ENCODE data around the gene ZYG11B. TPM values are rescaled to one million over a fixed set of nuclear protein-coding genes. Genes with fewer than 3 reads are reported as not detected.
"Not testable (repeated sequence)": the region's sequence is repeated elsewhere in the genome, so short reads cannot be mapped to it uniquely, and the experiment has no call there.

The ZYG11B gene
- total and polyA plus RNA-seq, 4 donors, result 38.9 to 115 (median 48.0) TPM

DNA sequence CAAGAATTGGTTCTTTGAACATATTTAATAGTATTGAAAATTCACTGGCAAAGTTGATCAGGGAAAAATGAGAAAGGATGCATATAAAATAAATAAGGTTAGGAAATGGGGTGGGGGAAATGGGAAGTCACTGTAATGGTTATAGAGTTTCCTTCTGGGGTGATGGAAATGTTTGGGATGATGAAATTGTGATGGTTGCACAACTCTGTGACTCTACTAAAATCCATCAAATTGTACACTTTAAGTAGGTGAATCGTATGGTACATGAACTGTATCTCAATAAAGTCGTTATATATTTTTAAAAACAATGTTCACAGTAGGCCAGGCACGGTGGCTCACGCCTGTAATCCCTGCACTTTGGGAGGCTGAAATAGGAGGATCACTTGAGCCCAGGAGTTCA lies 59.9 kb downstream of the ZYG11B start:
- no peak overlapping the region for H3K27ac ChIP-seq (ENCODE audit: low read depth, low read length)
- H3K36me3 ChIP-seq (ENCODE audit: control insufficient read depth, insufficient read depth, low read length), result peaks cover 26% of the 10 kb centered on the region
- no peaks in the 10 kb centered on the region for H3K27me3 ChIP-seq (ENCODE audit: control insufficient read depth, insufficient read depth, low read length)
- WGBS (ENCODE audit: insufficient coverage), result 92% methylated on average over 2 of the region's 4 CpGs
- no peaks in the 10 kb centered on the region for H3K4me1 ChIP-seq (ENCODE audit: control insufficient read depth, insufficient read depth, low read length)
- no peak overlapping the region for H3K4me3 ChIP-seq (ENCODE audit: low read depth, low read length)
- no peak for DNase-seq (ENCODE audit: low read depth in 4 of 6, low spot score in 6 of 6)
- H3K9me3 ChIP-seq (ENCODE audit: control insufficient read depth, insufficient read depth, low read length), result no peaks in the 10 kb centered on the region

DNA sequence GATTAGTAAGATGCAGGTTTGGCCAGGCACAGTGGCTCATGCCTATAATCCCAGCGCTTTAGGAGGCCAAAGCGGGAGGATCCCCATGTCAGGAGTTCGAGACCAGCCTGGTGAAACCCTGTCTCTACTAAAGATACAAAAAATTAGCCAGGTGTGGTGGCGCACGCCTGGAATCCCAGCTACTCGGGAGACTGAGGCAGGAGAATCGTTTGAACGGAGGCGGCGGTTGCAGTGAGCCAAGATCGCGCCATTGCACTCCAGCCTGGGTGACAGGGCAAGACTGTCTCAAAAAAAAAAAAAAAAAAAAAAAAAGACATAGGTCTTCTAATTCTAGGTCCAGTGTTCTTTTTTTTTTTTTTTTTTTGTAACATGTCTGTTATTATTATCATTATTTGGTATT lies 64.2 kb downstream of the ZYG11B start:
- not testable (repeated sequence) for DNase-seq (ENCODE audit: low read depth in 4 of 6, low spot score in 6 of 6)

DNA sequence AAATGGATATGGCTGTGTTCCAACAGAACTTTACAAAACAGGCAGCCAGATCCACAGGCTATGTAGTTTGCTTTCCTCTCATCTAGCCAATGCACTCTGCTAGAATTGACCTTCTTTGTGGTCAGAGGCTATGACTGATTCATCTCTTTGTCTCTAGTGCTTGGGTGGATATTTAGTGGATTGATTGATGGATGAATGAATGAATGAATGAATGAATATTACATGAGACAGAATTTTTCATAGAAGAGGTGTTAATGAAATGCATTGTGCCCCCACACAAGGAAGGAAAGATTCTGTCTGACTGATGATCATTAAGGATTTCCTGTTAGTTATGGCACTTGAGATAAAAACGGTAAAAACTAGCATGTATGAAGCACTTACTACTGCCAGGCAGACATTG lies 65.8 kb downstream of the ZYG11B start:
- no CpG with 5 or more reads among the region's 1 CpG for WGBS (ENCODE audit: insufficient coverage)
- no peak overlapping the region for H3K4me3 ChIP-seq (ENCODE audit: low read depth, low read length)
- DNase-seq (ENCODE audit: low read depth in 4 of 6, low spot score in 6 of 6), result no peak
- no peaks in the 10 kb centered on the region for H3K9me3 ChIP-seq (ENCODE audit: control insufficient read depth, insufficient read depth, low read length)
- H3K36me3 ChIP-seq (ENCODE audit: control insufficient read depth, insufficient read depth, low read length), result peaks cover 8% of the 10 kb centered on the region
- H3K27ac ChIP-seq (ENCODE audit: low read depth, low read length), result no peak overlapping the region
- no peaks in the 10 kb centered on the region for H3K27me3 ChIP-seq (ENCODE audit: control insufficient read depth, insufficient read depth, low read length)
- no peaks in the 10 kb centered on the region for H3K4me1 ChIP-seq (ENCODE audit: control insufficient read depth, insufficient read depth, low read length)

More for the DNA sequence above, 64.2 kb downstream of the ZYG11B start:
- H3K27me3 ChIP-seq (ENCODE audit: control insufficient read depth, insufficient read depth, low read length); H3K4me3 ChIP-seq (ENCODE audit: low read depth, low read length); H3K4me1 ChIP-seq (ENCODE audit: control insufficient read depth, insufficient read depth, low read length); H3K27ac ChIP-seq (ENCODE audit: low read depth, low read length); H3K9me3 ChIP-seq (ENCODE audit: control insufficient read depth, insufficient read depth, low read length): not testable (repeated sequence)
- H3K36me3 ChIP-seq (ENCODE audit: control insufficient read depth, insufficient read depth, low read length), result peaks cover 17% of the 10 kb centered on the region
- WGBS (ENCODE audit: insufficient coverage), result 93% methylated on average over 2 of the region's 12 CpGs

DNA sequence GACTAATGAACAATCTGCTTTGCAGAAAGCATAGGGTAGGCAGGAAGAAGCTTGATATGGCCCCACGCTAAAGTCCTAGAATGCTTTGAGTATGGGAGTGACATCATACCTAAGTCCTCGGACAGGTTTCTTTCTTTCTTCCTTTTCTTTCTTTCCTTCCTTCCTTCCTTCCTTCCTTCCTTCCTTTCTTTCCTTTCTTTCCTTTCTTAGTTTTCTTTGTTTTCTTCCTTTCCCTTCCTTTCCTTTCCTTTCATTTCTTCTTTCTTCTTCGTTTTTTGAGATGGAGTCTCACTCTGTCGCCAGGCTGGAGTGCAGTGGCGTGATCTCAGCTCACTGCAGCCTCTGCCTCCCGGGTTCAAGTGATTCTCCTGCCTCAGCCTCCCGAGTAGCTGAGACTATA lies 67.5 kb downstream of the ZYG11B start:
- not testable (repeated sequence) for H3K27me3 ChIP-seq (ENCODE audit: control insufficient read depth, insufficient read depth, low read length); DNase-seq (ENCODE audit: low read depth in 4 of 6, low spot score in 6 of 6); H3K9me3 ChIP-seq (ENCODE audit: control insufficient read depth, insufficient read depth, low read length); H3K27ac ChIP-seq (ENCODE audit: low read depth, low read length); H3K4me3 ChIP-seq (ENCODE audit: low read depth, low read length); H3K4me1 ChIP-seq (ENCODE audit: control insufficient read depth, insufficient read depth, low read length)
- 100% methylated on average over 1 of the region's 7 CpGs for WGBS (ENCODE audit: insufficient coverage)
- H3K36me3 ChIP-seq (ENCODE audit: control insufficient read depth, insufficient read depth, low read length), result peaks cover 18% of the 10 kb centered on the region

DNA sequence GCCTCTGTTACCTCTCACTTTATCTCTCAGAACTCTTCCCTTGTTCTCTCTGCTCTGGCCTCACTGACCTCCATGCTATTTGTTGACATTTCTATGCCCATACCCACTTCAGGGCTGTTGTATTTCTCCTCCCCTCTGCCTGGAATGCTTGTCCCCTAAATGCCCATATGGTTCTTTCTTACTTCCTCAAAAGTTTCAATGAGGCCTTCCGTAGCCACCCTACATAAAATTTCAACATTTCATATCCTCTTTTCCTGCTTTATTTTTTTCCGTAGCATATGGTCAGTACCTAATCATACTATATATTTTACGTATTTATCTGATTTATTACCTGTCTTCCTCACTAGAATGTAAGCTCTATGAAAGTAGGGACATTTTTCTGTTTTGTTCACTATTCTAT lies 69.2 kb downstream of the ZYG11B start:
- Histone ChIP-seq H3K9me3 (ENCODE audit: control insufficient read depth, insufficient read depth, low read length) (no peaks in the 10 kb centered on the region), H3K4me1 (ENCODE audit: control insufficient read depth, insufficient read depth, low read length) (no peaks in the 10 kb centered on the region), H3K27me3 (ENCODE audit: control insufficient read depth, insufficient read depth, low read length) (no peaks in the 10 kb centered on the region), H3K36me3 (ENCODE audit: control insufficient read depth, insufficient read depth, low read length) (peaks cover 21% of the 10 kb centered on the region), H3K4me3 (ENCODE audit: low read depth, low read length) (no peak overlapping the region), H3K27ac (ENCODE audit: low read depth, low read length) (no peak overlapping the region)
- no peak for DNase-seq (ENCODE audit: low read depth in 4 of 6, low spot score in 6 of 6)
- no CpG with 5 or more reads among the region's 3 CpGs for WGBS (ENCODE audit: insufficient coverage)

DNA sequence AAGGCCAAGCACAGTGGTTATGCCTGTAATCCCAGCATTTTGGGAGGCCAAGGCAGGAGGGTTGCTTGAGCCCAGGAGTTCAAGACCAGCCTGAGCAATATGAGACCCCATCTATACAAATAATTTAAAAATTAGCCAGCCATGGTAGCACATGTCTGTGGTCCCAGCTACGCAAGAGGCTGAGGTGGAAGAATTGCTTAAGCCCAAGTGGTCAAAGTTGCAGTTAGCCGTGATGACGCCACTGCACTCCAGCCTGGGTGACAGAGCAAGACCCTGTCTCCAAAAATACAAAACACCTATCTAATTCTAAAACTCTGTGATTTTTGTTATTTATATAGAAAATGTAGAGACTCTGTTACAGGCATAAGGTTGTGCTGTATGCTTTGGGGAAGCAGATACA lies 72.1 kb downstream of the ZYG11B start:
- H3K4me3 ChIP-seq (ENCODE audit: low read depth, low read length), result no peak overlapping the region
- 100% methylated on average over 1 of the region's 3 CpGs for WGBS (ENCODE audit: insufficient coverage)

DNA sequence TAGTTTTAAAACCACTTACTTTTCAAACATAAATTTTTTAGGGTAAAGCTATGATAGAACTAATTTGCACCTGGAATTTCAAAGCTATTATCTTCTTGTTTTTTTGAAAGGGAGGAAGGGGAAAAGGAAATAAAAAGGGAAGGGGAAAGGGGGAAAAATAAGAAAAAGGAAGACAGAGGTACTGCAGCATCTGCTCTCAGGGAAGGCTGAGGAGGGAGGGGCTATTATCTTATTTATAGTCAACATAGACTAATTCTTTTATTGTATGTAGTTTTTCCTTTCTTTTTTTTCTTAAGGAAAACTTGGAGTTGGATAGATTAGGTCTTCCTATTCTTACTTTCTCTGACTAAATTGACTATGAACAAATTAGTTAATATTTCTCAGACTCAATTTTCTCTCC lies 74.8 kb downstream of the ZYG11B start:
- no peak overlapping the region for H3K27ac ChIP-seq (ENCODE audit: low read depth, low read length)
- no peaks in the 10 kb centered on the region for H3K9me3 ChIP-seq (ENCODE audit: control insufficient read depth, insufficient read depth, low read length)
- no peaks in the 10 kb centered on the region for H3K4me1 ChIP-seq (ENCODE audit: control insufficient read depth, insufficient read depth, low read length)
- H3K4me3 ChIP-seq (ENCODE audit: low read depth, low read length), result no peak overlapping the region
- no peak for DNase-seq (ENCODE audit: low read depth in 4 of 6, low spot score in 6 of 6)
- peaks cover 38% of the 10 kb centered on the region for H3K36me3 ChIP-seq (ENCODE audit: control insufficient read depth, insufficient read depth, low read length)
- H3K27me3 ChIP-seq (ENCODE audit: control insufficient read depth, insufficient read depth, low read length), result no peaks in the 10 kb centered on the region

More for the DNA sequence above, 72.1 kb downstream of the ZYG11B start:
- H3K9me3 ChIP-seq (ENCODE audit: control insufficient read depth, insufficient read depth, low read length), result no peaks in the 10 kb centered on the region
- no peak overlapping the region for H3K27ac ChIP-seq (ENCODE audit: low read depth, low read length)
- H3K36me3 ChIP-seq (ENCODE audit: control insufficient read depth, insufficient read depth, low read length), result peaks cover 24% of the 10 kb centered on the region
- no peaks in the 10 kb centered on the region for H3K4me1 ChIP-seq (ENCODE audit: control insufficient read depth, insufficient read depth, low read length)
- DNase-seq (ENCODE audit: low read depth in 4 of 6, low spot score in 6 of 6), result no peak
- no peaks in the 10 kb centered on the region for H3K27me3 ChIP-seq (ENCODE audit: control insufficient read depth, insufficient read depth, low read length)

DNA sequence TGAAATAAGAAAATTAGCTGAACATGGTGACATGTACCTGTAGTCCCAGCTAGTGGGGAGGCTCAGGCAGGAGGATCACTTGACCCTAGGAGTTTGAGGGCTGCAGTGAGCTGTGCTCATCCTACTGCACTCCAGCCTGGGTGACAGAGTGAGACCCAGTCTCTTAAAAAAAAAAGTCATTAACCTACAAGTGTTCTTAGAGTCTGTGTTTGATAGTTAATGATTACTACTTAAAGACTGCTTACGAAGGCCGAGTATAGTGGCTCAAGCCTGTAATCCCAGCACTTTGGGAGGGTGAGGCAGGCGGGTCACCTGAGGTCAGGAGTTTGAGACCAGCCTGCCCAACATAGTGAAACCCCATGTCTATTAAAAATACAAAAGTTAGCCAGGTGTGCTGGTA lies 77.8 kb downstream of the ZYG11B start:
- not testable (repeated sequence) for H3K9me3 ChIP-seq (ENCODE audit: control insufficient read depth, insufficient read depth, low read length); H3K27ac ChIP-seq (ENCODE audit: low read depth, low read length); H3K27me3 ChIP-seq (ENCODE audit: control insufficient read depth, insufficient read depth, low read length); DNase-seq (ENCODE audit: low read depth in 4 of 6, low spot score in 6 of 6); H3K4me3 ChIP-seq (ENCODE audit: low read depth, low read length); H3K4me1 ChIP-seq (ENCODE audit: control insufficient read depth, insufficient read depth, low read length)
- 60% methylated on average over 1 of the region's 3 CpGs for WGBS (ENCODE audit: insufficient coverage)
- H3K36me3 ChIP-seq (ENCODE audit: control insufficient read depth, insufficient read depth, low read length), result peaks cover 35% of the 10 kb centered on the region

DNA sequence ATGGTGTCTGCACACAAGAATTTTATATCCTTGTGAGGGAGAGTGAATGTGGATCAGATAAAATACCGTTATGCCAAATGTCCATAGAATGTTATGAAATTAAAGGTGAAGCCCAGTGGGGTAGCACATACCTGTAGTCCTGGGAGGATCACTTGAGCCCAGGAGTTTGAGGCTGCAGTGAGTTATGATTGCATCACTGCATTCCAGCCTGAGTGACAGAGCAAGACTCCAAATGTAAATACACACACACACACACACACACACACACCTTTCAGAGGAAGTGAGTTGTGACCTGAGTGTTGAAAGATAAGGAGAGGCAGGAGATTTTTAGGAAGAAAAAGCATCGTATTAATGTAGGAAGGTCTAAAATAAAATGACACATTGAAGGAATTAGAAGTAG lies 88.2 kb downstream of the ZYG11B start:
- Histone ChIP-seq H3K27me3 (ENCODE audit: control insufficient read depth, insufficient read depth, low read length) (no peaks in the 10 kb centered on the region), H3K4me1 (ENCODE audit: control insufficient read depth, insufficient read depth, low read length) (no peaks in the 10 kb centered on the region), H3K36me3 (ENCODE audit: control insufficient read depth, insufficient read depth, low read length) (peaks cover 51% of the 10 kb centered on the region), H3K4me3 (ENCODE audit: low read depth, low read length) (no peak overlapping the region), H3K27ac (ENCODE audit: low read depth, low read length) (no peak overlapping the region), H3K9me3 (ENCODE audit: control insufficient read depth, insufficient read depth, low read length) (no peaks in the 10 kb centered on the region)
- 90% methylated on average over 2 of the region's 2 CpGs for whole genome bisulfite sequencing (ENCODE audit: insufficient coverage)
- no peak for DNase-seq (ENCODE audit: low read depth in 4 of 6, low spot score in 6 of 6)

DNA sequence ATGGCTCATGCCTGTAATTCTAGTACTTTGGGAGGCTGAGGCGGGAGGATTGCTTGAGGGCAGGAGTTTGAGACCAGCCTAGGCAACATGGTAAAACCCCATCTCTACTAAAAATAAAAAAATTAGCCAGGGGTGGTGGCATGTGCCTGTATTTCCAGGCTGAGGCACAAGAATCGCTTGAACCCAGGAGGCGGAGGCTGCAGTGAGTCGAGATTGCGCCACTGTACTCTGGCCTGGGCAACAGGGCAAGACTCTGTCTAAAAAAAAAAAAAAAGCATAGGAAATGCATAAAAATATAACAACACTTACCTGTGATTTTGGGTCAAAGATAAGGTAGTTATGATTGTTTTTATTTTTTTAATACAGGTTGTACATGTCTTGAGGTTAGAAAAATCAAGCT lies 94.6 kb downstream of the ZYG11B start:
- not testable (repeated sequence) for H3K9me3 ChIP-seq (ENCODE audit: control insufficient read depth, insufficient read depth, low read length); H3K27me3 ChIP-seq (ENCODE audit: control insufficient read depth, insufficient read depth, low read length); H3K4me3 ChIP-seq (ENCODE audit: low read depth, low read length); DNase-seq (ENCODE audit: low read depth in 4 of 6, low spot score in 6 of 6); H3K4me1 ChIP-seq (ENCODE audit: control insufficient read depth, insufficient read depth, low read length); H3K27ac ChIP-seq (ENCODE audit: low read depth, low read length)
- H3K36me3 ChIP-seq (ENCODE audit: control insufficient read depth, insufficient read depth, low read length), result peaks cover 34% of the 10 kb centered on the region
- WGBS (ENCODE audit: insufficient coverage), result no CpG with 5 or more reads among the region's 5 CpGs
